HG03060 (cell line): ENCODE results near the gene SPTBN5.

Experiments
- ATAC-seq: cut with Tn5 transposase; IDR thresholded peaks from one replicate; pipeline ENCODE4 v1.9.1; 2021; ENCODE audit warnings: low read depth, moderate number of reproducible peaks; ENCODE audit not compliant: unreplicated experiment

Gene SPTBN5

GRCh38 chr15:41927536-41927935 lies 33.7 kb upstream of the SPTBN5 start:
- no peak for ATAC-seq

GRCh38 chr15:41926185-41927056 lies 32.6 kb upstream of the SPTBN5 start:
- no peak for ATAC-seq

- no peak for ATAC-seq
Observed at GRCh38 chr15:41925086-41925608, 31.3 kb upstream of the SPTBN5 start.

GRCh38 chr15:41923401-41923997 lies 29.6 kb upstream of the SPTBN5 start:
- no peak for ATAC-seq

GRCh38 chr15:41922353-41922752 lies 28.5 kb upstream of the SPTBN5 start:
- ATAC-seq = no peak

- no peak for ATAC-seq
Observed at GRCh38 chr15:41921639-41922038, 27.8 kb upstream of the SPTBN5 start.

- ATAC-seq = no peak
Observed at GRCh38 chr15:41921167-41921566, 27.3 kb upstream of the SPTBN5 start.

- no peak for ATAC-seq
Observed at GRCh38 chr15:41919954-41920538, 26.2 kb upstream of the SPTBN5 start.

GRCh38 chr15:41919201-41919820 lies 25.5 kb upstream of the SPTBN5 start:
- no peak for ATAC-seq

- no peak for ATAC-seq
Observed at GRCh38 chr15:41918506-41919126, 24.8 kb upstream of the SPTBN5 start.

GRCh38 chr15:41917767-41918430 lies 24.0 kb upstream of the SPTBN5 start:
- no peak for ATAC-seq

GRCh38 chr15:41915255-41915994 lies 21.6 kb upstream of the SPTBN5 start:
- ATAC-seq = no peak

GRCh38 chr15:41914411-41914810 lies 20.6 kb upstream of the SPTBN5 start:
- ATAC-seq = no peak

- no peak for ATAC-seq
Observed at GRCh38 chr15:41913256-41913655, 19.4 kb upstream of the SPTBN5 start.

GRCh38 chr15:41911691-41912345 lies 18.0 kb upstream of the SPTBN5 start:
- no peak for ATAC-seq

GRCh38 chr15:41908736-41909461 lies 15.0 kb upstream of the SPTBN5 start:
- ATAC-seq = no peak

GRCh38 chr15:41907141-41907540 lies 13.3 kb upstream of the SPTBN5 start:
- no peak for ATAC-seq

- no peak for ATAC-seq
Observed at GRCh38 chr15:41906608-41907007, 12.8 kb upstream of the SPTBN5 start.
